Kidney (tissue), 14 donors: Measurements from ENCODE around the gene PRR22. TPM values are rescaled to one million over a fixed set of nuclear protein-coding genes. Genes with fewer than 3 reads are reported as not detected.

Experiments
- DNase-seq, 5 donors: peaks; one replicate each; pipeline ENCODE4 v3.0.0-alpha.2; 2013 to 2020
- FAIRE-seq: peaks from 2 replicates; lab custom pipeline; 2012; peaks lifted over from hg19 to GRCh38; lab: Jason Lieb, UNC
- H3K27ac ChIP-seq, 2 donors: one replicate each; pipeline ENCODE4 v1.7.0; 2013; ENCODE audit warnings: low read depth in 2 of 2, low read length in 2 of 2, inconsistent platforms in 1 of 2
- H3K27me3 ChIP-seq: one replicate; pipeline ENCODE4 v1.7.1; 2013; ENCODE audit warnings: low read length, inconsistent platforms; ENCODE audit not compliant: control insufficient read depth, insufficient read depth
- H3K36me3 ChIP-seq, 3 donors: one replicate each; pipeline versions ENCODE4 v1.7.0 to v1.7.1; 2013; ENCODE audit warnings: low read length in 3 of 3, control low read depth in 1 of 3, inconsistent platforms in 1 of 3; ENCODE audit not compliant: insufficient read depth in 3 of 3, control insufficient read depth in 2 of 3
- H3K4me1 ChIP-seq, 3 donors: one replicate each; pipeline versions ENCODE4 v1.7.0 to v1.7.1; 2013; ENCODE audit warnings: low read length in 3 of 3, inconsistent platforms in 1 of 3, low read depth in 1 of 3; ENCODE audit not compliant: control insufficient read depth in 2 of 3, insufficient read depth in 2 of 3
- H3K4me3 ChIP-seq, 3 donors: one replicate each; pipeline versions ENCODE4 v1.7.0 to v1.8.1; 2013; ENCODE audit warnings: low read length in 3 of 3, control low read depth in 1 of 3, inconsistent platforms in 1 of 3
- H3K9ac ChIP-seq, 3 donors: one replicate each; pipeline versions ENCODE4 v1.7.0 to v1.7.1; 2013; ENCODE audit warnings: low read length in 3 of 3, control low read depth in 1 of 3, inconsistent platforms in 1 of 3
- H3K9me3 ChIP-seq, 3 donors: one replicate each; pipeline versions ENCODE4 v1.7.0 to v1.7.1; 2013; ENCODE audit warnings: low read length in 3 of 3, control low read depth in 1 of 3, inconsistent platforms in 1 of 3; ENCODE audit not compliant: control insufficient read depth in 2 of 3, insufficient read depth in 1 of 3
- intact Hi-C: fragments of 100-400 bp; cut with DNase I; formaldehyde crosslinking; loops from one replicate; pipeline ENCODE4 v1.11.1; 2022
- polyA plus RNA-seq: library from polyadenylated mRNA; stranded (reverse); fragments of 350-450 nt; fragmentation: Illumina TruSeq; extraction: RNeasy Lipid Tissue Mini Kit (QIAGEN cat#74804); gene quantifications from one replicate; pipeline ENCODE4 v1.2.3, GENCODE V29; 2014; ENCODE audit warnings: low read depth, low replicate concordance; ENCODE audit not compliant: insufficient read depth
- total RNA-seq: library from RNA; stranded (reverse); fragmentation: NEBNext Ultra II Directional; extraction: Animal tissue kit (Norgen Biotek cat#: 25700); gene quantifications from one replicate; pipeline ENCODE4 v1.2.1, GENCODE V29; 2021
- TF ChIP-seq, protein P1 (sequence below): IDR thresholded peaks from 3 replicates; pipeline ENCODE4 v1.5.1; 2012; ENCODE audit warnings: mild to moderate bottlenecking, moderate library complexity, borderline replicate concordance; ENCODE audit not compliant: insufficient read depth; ENCODE audit errors: extremely low read depth
- donor health status: control.
- donor health status: control.
- donor health status: control.
- donor health status: control.
- donor health status: control.
- donor health status: DM: yes; HTN: yes; CAD: no.
- donor health status: Normal renal cell carcinoma (clear cell type).

The PRR22 gene
- total and polyA plus RNA-seq, 2 donors from 2014 or later: 4.1 to 4.2 TPM

DNA sequence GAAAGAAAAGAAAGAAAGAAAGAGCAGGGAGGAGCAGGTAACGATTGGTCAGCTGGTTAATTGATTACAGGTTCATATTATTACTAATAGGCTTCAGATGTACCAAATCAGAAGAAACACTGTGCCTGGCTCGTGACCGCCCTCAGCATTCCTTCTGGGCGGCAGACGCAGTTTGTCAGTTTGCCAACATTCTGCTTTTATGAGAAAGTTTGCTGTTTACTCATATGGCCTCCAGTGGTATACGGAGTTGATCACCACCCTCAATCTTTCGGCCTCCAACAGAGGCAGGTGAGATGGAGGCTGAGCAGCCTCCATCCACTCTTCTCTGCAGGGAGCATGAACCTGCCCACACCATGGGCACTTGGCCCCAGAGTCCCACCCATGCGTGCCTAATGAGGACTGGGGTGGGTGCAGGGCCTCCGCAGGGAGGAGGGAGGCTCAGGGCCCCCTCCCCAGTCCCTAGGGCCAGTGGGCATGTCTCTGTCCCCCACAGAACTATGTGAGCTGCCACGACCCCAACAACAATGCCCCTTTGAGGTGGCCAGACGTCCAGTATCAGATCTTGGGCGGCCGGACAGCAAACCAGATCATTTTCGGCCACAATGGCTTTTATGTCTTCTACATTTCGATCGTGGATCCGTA, 8.8 kb downstream of the PRR22 start:
- intact Hi-C loops: no loop called here
- no peak overlapping the region for H3K4me3 ChIP-seq
- no peak for FAIRE-seq

DNA sequence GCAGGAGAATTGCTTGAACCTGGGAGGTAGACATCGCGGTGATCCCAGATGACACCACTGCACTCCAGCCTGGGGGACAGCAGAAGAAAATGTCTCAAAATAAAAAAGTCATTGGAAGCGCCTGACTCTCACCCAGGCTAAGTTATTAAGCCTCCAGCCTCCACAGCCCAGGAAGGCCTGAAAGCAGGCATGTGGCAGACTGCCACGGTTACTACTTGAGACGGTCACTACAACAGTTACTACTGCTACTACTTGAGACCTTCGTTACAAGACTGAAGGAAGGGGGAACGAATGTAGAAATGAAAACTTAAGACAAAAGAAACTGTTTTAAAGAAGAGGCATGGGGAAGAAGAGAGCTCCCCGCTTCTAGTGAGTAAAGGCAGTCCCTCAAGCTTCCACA, 9.6 kb downstream of the PRR22 start:
- no peaks in the 10 kb centered on the region for H3K27me3 ChIP-seq
- peaks cover 0 to 3% (median 0%) of the 10 kb centered on the region in 3 donors for H3K9me3 ChIP-seq
- H3K4me3 ChIP-seq: no peak overlapping the region
- no peaks in the 10 kb centered on the region for H3K36me3 ChIP-seq
- intact Hi-C loops: no loop called here
- DNase-seq (no peak), FAIRE-seq (no peak)
- H3K9ac ChIP-seq: no peak overlapping the region
- no peak overlapping the region for H3K27ac ChIP-seq
- TF ChIP-seq, protein P1, sequence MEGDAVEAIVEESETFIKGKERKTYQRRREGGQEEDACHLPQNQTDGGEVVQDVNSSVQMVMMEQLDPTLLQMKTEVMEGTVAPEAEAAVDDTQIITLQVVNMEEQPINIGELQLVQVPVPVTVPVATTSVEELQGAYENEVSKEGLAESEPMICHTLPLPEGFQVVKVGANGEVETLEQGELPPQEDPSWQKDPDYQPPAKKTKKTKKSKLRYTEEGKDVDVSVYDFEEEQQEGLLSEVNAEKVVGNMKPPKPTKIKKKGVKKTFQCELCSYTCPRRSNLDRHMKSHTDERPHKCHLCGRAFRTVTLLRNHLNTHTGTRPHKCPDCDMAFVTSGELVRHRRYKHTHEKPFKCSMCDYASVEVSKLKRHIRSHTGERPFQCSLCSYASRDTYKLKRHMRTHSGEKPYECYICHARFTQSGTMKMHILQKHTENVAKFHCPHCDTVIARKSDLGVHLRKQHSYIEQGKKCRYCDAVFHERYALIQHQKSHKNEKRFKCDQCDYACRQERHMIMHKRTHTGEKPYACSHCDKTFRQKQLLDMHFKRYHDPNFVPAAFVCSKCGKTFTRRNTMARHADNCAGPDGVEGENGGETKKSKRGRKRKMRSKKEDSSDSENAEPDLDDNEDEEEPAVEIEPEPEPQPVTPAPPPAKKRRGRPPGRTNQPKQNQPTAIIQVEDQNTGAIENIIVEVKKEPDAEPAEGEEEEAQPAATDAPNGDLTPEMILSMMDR: no peak
- no peaks in the 10 kb centered on the region for H3K4me1 ChIP-seq

More for the DNA sequence above, 8.8 kb downstream of the PRR22 start:
- no peaks in the 10 kb centered on the region for H3K36me3 ChIP-seq
- H3K9me3 ChIP-seq: peaks cover 0 to 3% (median 0%) of the 10 kb centered on the region in 3 donors
- H3K27me3 ChIP-seq: no peaks in the 10 kb centered on the region
- no peaks in the 10 kb centered on the region for H3K4me1 ChIP-seq
- H3K9ac ChIP-seq: no peak overlapping the region
- TF ChIP-seq, protein P1: no peak
- H3K27ac ChIP-seq: no peak overlapping the region
- DNase-seq: no peak

DNA sequence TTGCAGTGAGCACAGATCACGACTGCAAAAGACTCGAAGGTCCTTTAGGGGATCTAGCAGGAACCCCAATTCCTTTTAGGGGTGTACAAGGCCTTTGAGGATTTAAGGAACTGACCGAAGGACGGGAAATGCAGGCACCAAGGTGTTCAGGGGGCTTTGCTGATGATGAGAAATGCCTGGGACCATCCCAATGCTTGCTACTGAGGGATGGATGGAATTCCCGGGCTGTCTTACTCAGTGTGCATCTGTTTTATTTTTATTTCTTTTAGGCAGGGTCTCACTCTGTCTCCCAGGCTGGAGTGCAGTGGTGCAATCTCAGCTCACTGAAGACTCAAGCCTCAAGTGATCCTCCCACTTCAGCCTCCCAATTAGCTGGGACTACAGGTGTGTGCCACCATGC, 11.3 kb downstream of the PRR22 start:
- H3K9me3 ChIP-seq: peaks cover 0 to 3% (median 0%) of the 10 kb centered on the region in 3 donors
- no peak for DNase-seq
- no peak overlapping the region for H3K9ac ChIP-seq
- H3K36me3 ChIP-seq: no peaks in the 10 kb centered on the region
- H3K4me1 ChIP-seq: no peaks in the 10 kb centered on the region
- intact Hi-C loops: no loop called here
- no peak for FAIRE-seq
- H3K27me3 ChIP-seq: no peaks in the 10 kb centered on the region
- no peak overlapping the region for H3K27ac ChIP-seq
- TF ChIP-seq, protein P1: no peak
- H3K4me3 ChIP-seq: no peak overlapping the region
